ENCODE measurements around the gene CHRDL2. TPM values are rescaled to one million over a fixed set of nuclear protein-coding genes. Genes with fewer than 3 reads are reported as not detected.

The CHRDL2 gene
- total RNA-seq, 1 donor from 2014 or later: not detected

DNA sequence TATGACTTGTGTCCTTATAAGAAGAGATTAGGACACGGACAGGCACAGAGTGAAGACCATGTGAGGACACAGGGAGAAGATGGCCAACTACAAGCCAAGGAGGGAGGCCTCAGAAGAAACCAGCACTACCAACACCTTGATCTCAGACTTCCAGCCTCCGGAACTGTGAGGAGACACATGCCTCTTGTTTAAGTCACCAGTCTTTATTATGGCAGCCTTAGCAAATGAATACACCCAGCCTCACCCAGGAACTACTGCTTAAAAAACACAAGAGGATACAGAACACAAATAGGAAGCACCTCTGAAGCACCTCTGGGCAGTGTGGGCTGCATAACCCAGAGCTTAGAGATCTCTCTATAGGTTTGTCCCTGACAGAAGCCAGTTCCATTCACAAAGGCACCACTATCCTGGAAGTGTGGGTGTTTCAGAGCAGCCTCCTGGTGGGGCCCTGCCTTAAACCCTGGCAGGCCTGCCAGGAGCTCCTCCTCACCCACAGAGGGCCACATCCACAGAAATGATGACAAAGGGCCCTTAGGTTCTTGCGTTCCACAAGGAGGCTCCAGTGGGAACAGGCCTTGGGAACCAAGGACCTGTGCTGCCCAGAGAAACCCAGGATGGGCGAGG lies 58.8 kb downstream of the CHRDL2 start:
- TF ChIP-seq, protein P1, sequence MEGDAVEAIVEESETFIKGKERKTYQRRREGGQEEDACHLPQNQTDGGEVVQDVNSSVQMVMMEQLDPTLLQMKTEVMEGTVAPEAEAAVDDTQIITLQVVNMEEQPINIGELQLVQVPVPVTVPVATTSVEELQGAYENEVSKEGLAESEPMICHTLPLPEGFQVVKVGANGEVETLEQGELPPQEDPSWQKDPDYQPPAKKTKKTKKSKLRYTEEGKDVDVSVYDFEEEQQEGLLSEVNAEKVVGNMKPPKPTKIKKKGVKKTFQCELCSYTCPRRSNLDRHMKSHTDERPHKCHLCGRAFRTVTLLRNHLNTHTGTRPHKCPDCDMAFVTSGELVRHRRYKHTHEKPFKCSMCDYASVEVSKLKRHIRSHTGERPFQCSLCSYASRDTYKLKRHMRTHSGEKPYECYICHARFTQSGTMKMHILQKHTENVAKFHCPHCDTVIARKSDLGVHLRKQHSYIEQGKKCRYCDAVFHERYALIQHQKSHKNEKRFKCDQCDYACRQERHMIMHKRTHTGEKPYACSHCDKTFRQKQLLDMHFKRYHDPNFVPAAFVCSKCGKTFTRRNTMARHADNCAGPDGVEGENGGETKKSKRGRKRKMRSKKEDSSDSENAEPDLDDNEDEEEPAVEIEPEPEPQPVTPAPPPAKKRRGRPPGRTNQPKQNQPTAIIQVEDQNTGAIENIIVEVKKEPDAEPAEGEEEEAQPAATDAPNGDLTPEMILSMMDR (IDR thresholded peaks at IDR 0.05): no peak
- no peak for DNase-seq (ENCODE audit: low spot score in 2 of 2)
- Histone ChIP-seq H3K4me1 (peaks cover 4 to 15% of the 10 kb centered on the region in 2 donors), H3K27me3 (no peaks in the 10 kb centered on the region), H3K36me3 (no peaks in the 10 kb centered on the region), H3K9me3 (no peaks in the 10 kb centered on the region), H3K27ac (peak overlapping the region; percentile 56 to 76), H3K4me3 (no peak overlapping the region)
- intact Hi-C loops (cut with DNase I): no loop called here

DNA sequence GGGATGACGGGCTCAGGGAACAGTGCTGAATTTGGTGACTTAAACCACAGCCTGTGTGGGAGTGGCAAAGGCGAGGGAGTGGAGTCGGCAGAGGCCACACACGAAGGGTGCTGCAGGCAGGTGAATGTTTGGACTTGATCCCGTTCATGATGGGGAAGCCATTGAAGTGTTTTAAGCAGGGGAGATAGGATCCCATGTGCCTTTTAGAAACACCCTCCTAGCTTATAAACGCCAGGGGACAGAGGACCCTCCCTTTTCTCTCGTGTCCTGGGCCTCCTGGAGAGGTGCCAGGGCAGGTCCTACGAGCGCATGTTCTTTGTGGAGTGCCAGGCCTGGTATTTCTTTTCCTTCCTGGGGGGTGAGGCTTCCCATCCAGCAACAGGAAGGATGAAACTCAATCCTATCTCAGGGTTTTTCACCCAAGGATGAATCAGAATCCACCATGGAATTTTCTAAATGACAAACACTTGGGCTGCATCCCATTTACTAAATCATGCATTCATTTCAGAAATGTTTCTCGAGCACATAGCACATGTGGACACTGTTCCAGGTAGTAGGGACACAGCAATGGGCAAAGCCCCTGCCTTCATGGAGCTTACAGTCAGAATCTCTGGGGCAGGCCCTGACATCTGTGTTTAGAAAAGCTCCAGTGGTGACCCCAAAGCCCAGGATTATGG lies 59.6 kb downstream of the CHRDL2 start:
- Histone ChIP-seq H3K4me1 (peaks cover 4 to 15% of the 10 kb centered on the region in 2 donors), H3K9me3 (no peaks in the 10 kb centered on the region), H3K27ac (peak overlapping the region in 1 of 2 donors; percentile 56), H3K4me3 (no peak overlapping the region), H3K27me3 (no peaks in the 10 kb centered on the region), H3K36me3 (no peaks in the 10 kb centered on the region)
- TF ChIP-seq, protein P1 (IDR thresholded peaks at IDR 0.05): no peak
- DNase-seq (ENCODE audit: low spot score in 2 of 2): no peak
- intact Hi-C loops (cut with DNase I): loop anchor here (1.0 kb wide), 1 partner anchor 26 kb away; no protein-coding TSS in a partner anchor

DNA sequence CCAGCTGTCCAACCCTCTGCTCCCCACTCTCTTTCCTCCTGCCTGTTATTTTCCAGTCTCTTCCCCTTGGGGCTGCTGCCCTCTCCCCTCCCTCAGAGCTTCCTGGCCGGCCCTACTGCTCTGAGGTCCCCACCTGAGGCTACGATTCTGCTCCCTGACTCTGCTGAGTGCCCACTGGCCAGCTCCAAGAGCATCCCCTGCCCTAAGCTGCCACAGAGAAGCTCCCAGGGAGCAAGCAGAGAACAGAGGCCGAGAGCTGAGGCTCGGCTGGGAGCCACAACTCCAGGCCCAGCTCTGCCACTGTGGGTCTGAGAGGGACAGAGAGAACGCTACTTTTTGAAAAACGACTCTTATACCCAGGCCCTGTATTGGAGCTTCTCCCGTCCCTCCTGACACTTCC lies 61.1 kb downstream of the CHRDL2 start:
- no peak for DNase-seq (ENCODE audit: low spot score in 2 of 2)
- no peaks in the 10 kb centered on the region for H3K27me3 ChIP-seq
- no peak overlapping the region for H3K4me3 ChIP-seq
- intact Hi-C loops (cut with DNase I): no loop called here
- TF ChIP-seq, protein P1 (IDR thresholded peaks at IDR 0.05): no peak
- no peaks in the 10 kb centered on the region for H3K36me3 ChIP-seq
- peaks cover 4 to 15% of the 10 kb centered on the region in 2 donors for H3K4me1 ChIP-seq
- no peaks in the 10 kb centered on the region for H3K9me3 ChIP-seq
- H3K27ac ChIP-seq: no peak overlapping the region

DNA sequence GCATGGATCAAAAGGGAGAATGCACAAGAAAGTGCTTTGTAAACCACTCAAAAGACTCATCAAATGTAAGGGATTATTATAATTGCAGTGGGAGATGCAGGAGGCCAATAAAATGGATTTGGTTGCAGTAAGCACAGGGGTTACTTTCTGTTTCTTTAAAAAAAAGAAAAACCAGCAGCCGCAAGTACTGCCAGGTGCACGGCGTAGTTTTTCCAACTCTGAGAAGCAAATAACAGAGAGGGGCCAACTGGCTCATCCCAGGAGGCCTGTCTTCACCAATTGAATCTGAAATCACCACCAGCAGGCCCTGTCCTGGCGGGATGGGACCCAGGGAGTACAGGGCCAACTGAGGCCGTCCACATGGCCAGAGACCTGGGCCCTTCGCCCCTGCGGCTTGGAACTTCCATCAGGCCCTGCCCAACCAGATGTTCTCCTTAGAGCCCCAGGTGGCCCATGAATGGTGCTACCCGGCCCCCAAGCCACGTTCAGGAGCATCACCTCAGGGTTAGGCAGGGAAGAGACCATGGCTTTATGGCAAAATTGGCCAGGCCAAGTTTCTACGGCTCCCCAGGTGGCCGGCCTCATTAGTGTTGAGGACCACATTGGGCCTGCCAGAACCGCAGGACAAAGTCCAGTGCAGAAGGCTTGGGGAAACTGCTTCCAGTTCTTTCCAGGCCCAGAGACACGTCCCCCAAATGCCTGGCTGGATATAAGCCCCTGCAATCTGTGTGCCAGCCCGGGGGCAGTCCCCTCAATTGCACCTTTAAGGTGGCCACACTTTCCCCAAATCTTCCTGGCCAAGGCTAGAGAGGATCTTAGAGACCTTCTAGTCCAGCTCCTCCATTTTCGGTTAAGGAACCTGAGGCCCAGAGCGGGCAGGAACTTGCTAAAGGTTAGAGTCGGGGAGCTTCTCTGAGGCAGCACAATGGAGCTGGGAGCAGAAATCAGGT lies 61.7 kb downstream of the CHRDL2 start:
- TF ChIP-seq, protein P1 (IDR thresholded peaks at IDR 0.05): no peak
- Histone ChIP-seq H3K4me1 (peaks cover 4 to 15% of the 10 kb centered on the region in 2 donors), H3K9me3 (no peaks in the 10 kb centered on the region), H3K36me3 (no peaks in the 10 kb centered on the region), H3K27me3 (no peaks in the 10 kb centered on the region), H3K4me3 (no peak overlapping the region), H3K27ac (no peak overlapping the region)
- DNase-seq (ENCODE audit: low spot score in 2 of 2): no peak
- intact Hi-C loops (cut with DNase I): no loop called here

DNA sequence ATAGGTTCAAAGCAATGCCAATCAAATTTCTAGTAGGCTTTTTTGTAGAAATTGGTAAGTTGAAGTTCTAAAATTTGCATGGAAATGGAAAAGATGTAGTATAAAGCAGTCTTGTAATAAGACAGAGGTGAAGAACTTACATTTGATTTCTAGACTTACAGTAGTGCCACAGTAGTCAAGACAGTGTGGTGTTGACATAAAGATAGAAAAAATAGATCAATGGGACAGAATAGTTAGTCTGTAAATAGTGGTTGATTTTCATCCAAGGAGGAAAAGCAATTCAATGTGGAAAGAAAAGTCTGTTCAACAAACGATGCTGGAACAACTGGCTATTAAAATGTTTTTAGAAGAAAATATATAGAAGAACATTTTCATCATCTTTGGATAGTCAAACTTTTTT lies 67.9 kb downstream of the CHRDL2 start:
- Histone ChIP-seq H3K9me3 (no peaks in the 10 kb centered on the region), H3K4me3 (no peak overlapping the region), H3K4me1 (no peaks in the 10 kb centered on the region), H3K27ac (no peak overlapping the region), H3K27me3 (no peaks in the 10 kb centered on the region), H3K36me3 (peaks cover 0 to 5% of the 10 kb centered on the region in 2 donors)
- TF ChIP-seq, protein P1 (IDR thresholded peaks at IDR 0.05): no peak
- no peak for DNase-seq (ENCODE audit: low spot score in 2 of 2)
- intact Hi-C loops (cut with DNase I): no loop called here
